K562 (cell line): ENCODE results near the gene QPCT. TPM values are rescaled to one million over a fixed set of nuclear protein-coding genes. Genes with fewer than 3 reads are reported as not detected.

ENCODE experiments used
- ATAC-seq: fragments of 200-7000 bp; cut with Tn5 transposase; 3 replicates; pipeline ENCODE4 v1.9.1; 2020; ENCODE audit warnings: moderate library complexity
- BruUV-seq: library from RNA; stranded (reverse); fragments of 400-500 nt; replicated peaks from 2 replicates; lab custom pipeline; 2021; lab: Mats Ljungman, UMichigan
- CTCF ChIA-PET: fragments of 300-600 bp; formaldehyde crosslinking; extraction: SDS; loops from one replicate; lab custom pipeline; 2021; ENCODE audit warnings: low intra/inter-chr PET ratio; lab: Yijun Ruan, JAX
- POLR2A ChIA-PET: fragments of 300-600, 350-650 bp; sonication (Branson Sonifier 250); formaldehyde crosslinking; extraction: SDS; loops from one replicate; lab custom pipeline; 2021; ENCODE audit warnings: antibody characterized with exemption, inconsistent platforms; lab: Yijun Ruan, JAX
- DNase-seq, 4 experiments: peaks; one replicate each; pipeline versions ENCODE4 v3.0.0 to v3.0.0-alpha.2; 2011 to 2018; ENCODE audit warnings: low spot score in 3 of 4, mixed read lengths in 3 of 4; ENCODE audit errors: extremely low read depth in 1 of 4
- FAIRE-seq: peaks from 2 replicates; lab custom pipeline; 2011; peaks lifted over from hg19 to GRCh38; lab: Jason Lieb, UNC
- H2AFZ ChIP-seq: 2 replicates; pipeline ENCODE4 v1.6.0; 2011; ENCODE audit warnings: low read depth, low read length, control low read depth, inconsistent platforms
- H3K27ac ChIP-seq: fragments of 200-600 bp; 3 replicates; pipeline ENCODE4 v1.8.0; 2011; ENCODE audit warnings: low read depth, mild to moderate bottlenecking, control low read depth, inconsistent platforms, low read length, moderate library complexity, mixed read lengths; ENCODE audit errors: extremely low read depth
- H3K27me3 ChIP-seq, 2 experiments: fragments of 300-600 bp in 1 of 2; 2 replicates in 1 of 2; 3 replicates in 1 of 2; pipeline versions ENCODE4 v1.6.0 to v1.8.0; 2011; ENCODE audit warnings: inconsistent platforms in 2 of 2, low read length in 2 of 2, mild to moderate bottlenecking in 1 of 2, mixed read lengths in 1 of 2, moderate library complexity in 1 of 2; ENCODE audit not compliant: control insufficient read depth in 2 of 2, insufficient read depth in 2 of 2
- H3K36me3 ChIP-seq: fragments of 300-600 bp; 3 replicates; pipeline ENCODE4 v1.8.0; 2011; ENCODE audit warnings: mild to moderate bottlenecking, low read length, inconsistent platforms; ENCODE audit not compliant: control insufficient read depth, insufficient read depth
- H3K4me1 ChIP-seq, 2 experiments: fragments of 200-600 bp in 1 of 2; replicated peaks in 1 of 2; 2 replicates in 1 of 2; 3 replicates in 1 of 2; pipeline versions ENCODE4 v1.5.1 to v1.8.0; 2011; ENCODE audit warnings: inconsistent platforms in 2 of 2, low read length in 2 of 2, mild to moderate bottlenecking in 1 of 2, mixed read lengths in 1 of 2, moderate library complexity in 1 of 2; ENCODE audit not compliant: control insufficient read depth in 2 of 2, insufficient read depth in 2 of 2
- H3K4me2 ChIP-seq: 2 replicates; pipeline ENCODE4 v1.6.1; 2011; ENCODE audit warnings: low read length, control low read depth, inconsistent platforms, mixed read lengths; ENCODE audit not compliant: insufficient read depth
- H3K4me3 ChIP-seq: fragments of 200-600 bp; sonication (generic), shearing (Covaris generic); 2 replicates; pipeline ENCODE4 v1.5.1; 2016; ENCODE audit warnings: control low read depth, inconsistent platforms
- H3K79me2 ChIP-seq: fragments of 200-600 bp; 3 replicates; pipeline ENCODE4 v1.8.0; 2011; ENCODE audit warnings: low read length, inconsistent platforms; ENCODE audit not compliant: control insufficient read depth, insufficient read depth
- H3K9ac ChIP-seq, 2 experiments: 2 replicates each; pipeline versions ENCODE4 v1.6.0 to v1.6.1; 2011; ENCODE audit warnings: low read depth in 2 of 2, low read length in 2 of 2, control low read depth in 1 of 2, inconsistent platforms in 1 of 2, mild to moderate bottlenecking in 1 of 2, mixed read lengths in 1 of 2; ENCODE audit not compliant: insufficient read depth in 1 of 2
- H3K9me1 ChIP-seq: one replicate; pipeline ENCODE4 v1.6.0; 2011; ENCODE audit warnings: inconsistent platforms, mild to moderate bottlenecking, low read length, moderate library complexity; ENCODE audit not compliant: control insufficient read depth, insufficient read depth
- H3K9me3 ChIP-seq: replicated peaks from 2 replicates; pipeline ENCODE4 v1.5.1; 2011; ENCODE audit warnings: low read depth, low read length, inconsistent platforms; ENCODE audit not compliant: control insufficient read depth, insufficient read depth
- H4K20me1 ChIP-seq: replicated peaks from 2 replicates; pipeline ENCODE4 v1.6.1; 2011; ENCODE audit warnings: low read length, inconsistent platforms, mixed read lengths; ENCODE audit not compliant: control insufficient read depth, insufficient read depth
- ATF1 ChIP-seq, 2 experiments: fragments of 450-650 bp in 1 of 2; IDR thresholded peaks; 2 replicates each; pipeline ENCODE4 v1.6.1; 2016; ENCODE audit warnings: missing compliant biosample characterization in 1 of 2, missing genetic modification characterization in 1 of 2
- ATF3 ChIP-seq, 2 experiments: fragments of 450-650 bp in 1 of 2; sonication (generic) in 1 of 2; formaldehyde crosslinking in 1 of 2; IDR thresholded peaks in 1 of 2; conservative IDR thresholded peaks in 1 of 2; 2 replicates each; pipeline versions ENCODE4 v1.6.1 to v1.8.1; 2016 to 2023; ENCODE audit warnings: mild to moderate bottlenecking in 2 of 2, moderate library complexity in 2 of 2, inconsistent platforms in 1 of 2, missing genetic modification reagents in 1 of 2
- ELF2 ChIP-seq: fragments of 250-450 bp; sonication (Bioruptor Pico); IDR thresholded peaks from 2 replicates; pipeline ENCODE4 v1.5.0; 2021; ENCODE audit warnings: mild to moderate bottlenecking
- SMARCA4 ChIP-seq: fragments of 450-650 bp; IDR thresholded peaks from 2 replicates; pipeline ENCODE4 v1.6.1; 2016
- WGBS: fragments of 100-300 bp; shearing (Covaris generic); methylation state at CpG from one replicate; pipeline ENCODE4 v1.1.6; 2016; ENCODE audit warnings: low coverage, mixed read lengths; ENCODE audit not compliant: insufficient coverage; ENCODE audit errors: missing lambda C conversion rate; 5-methylcytosine and 5-hydroxymethylcytosine counted together
- in situ Hi-C: fragments of 300-500 bp; cut with MboI; formaldehyde crosslinking; loops from 4 replicates; pipeline ENCODE4 v1.15.0; 2018; ENCODE audit warnings: inconsistent platforms, mixed read lengths
- intact Hi-C: fragments of 100-400 bp; cut with micrococcal nuclease; formaldehyde crosslinking; loops from 2 replicates; pipeline ENCODE4 v1.14.2; 2022
- polyA plus RNA-seq, 8 experiments: library from polyadenylated mRNA; depleted of rRNA in 4 of 8; stranded (reverse) in 5 of 8; unstranded in 3 of 8; fragments of >200 nt; fragmentation: Nextera tagmentation in 2 of 8; fragmentation: Illumina TruSeq in 1 of 8; extraction: Ambion mirVana in 2 of 8; extraction: Trizol in 1 of 8; gene quantifications; 2 replicates each; pipeline versions ENCODE4 v1.2.1 to v1.2.3, GENCODE V29; 2011 to 2014; ENCODE audit warnings: inconsistent platforms in 1 of 8, missing spikeins in 1 of 8
- total RNA-seq, 7 experiments: library from RNA; depleted of rRNA in 6 of 7; stranded (reverse); fragments of >200 nt in 6 of 7; fragmentation: Illumina TruSeq in 2 of 7; extraction: Trizol in 2 of 7; gene quantifications; 2 replicates each; pipeline versions ENCODE4 v1.2.1 to v1.2.3, GENCODE V29; 2011 to 2021; ENCODE audit warnings: low replicate concordance in 1 of 7

QPCT gene
- total and polyA plus RNA-seq, 9 of the 15 experiments (the other 6 are each of a cell fraction or from before 2014, with no cell fraction given): 0.07 TPM; not detected in 8

DNA sequence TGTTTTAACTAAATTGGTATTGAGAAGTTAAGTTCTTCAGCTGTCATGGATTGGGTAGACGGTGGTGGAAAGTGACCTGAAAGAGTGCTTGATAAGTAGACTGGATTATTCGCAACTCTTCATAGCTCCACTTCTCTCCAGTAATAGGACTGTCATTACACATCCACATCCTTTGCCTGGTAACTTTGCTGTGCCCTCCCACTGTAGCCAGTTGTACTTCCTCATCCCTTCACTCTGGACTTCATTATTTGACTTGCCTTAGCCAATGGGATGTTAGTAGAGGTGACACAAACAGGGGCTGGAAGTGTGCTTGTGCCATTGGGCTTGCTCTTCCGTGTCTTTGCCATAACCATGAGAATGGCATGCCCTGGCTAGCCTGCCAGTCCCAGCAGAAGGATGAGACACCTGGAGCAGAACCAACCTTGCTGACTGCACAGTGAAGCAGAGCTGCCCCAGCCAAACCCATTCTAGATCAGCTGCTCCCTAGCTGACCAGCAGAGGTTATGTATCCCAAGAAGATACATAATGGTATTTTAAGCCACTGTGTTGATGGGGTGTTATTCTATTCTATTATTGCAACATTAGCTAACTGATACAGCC lies 16.9 kb downstream of the QPCT start:
- intact Hi-C loops: no loop called here
- no peaks in the 10 kb centered on the region for H3K36me3 ChIP-seq
- no peaks in the 10 kb centered on the region for H3K4me1 ChIP-seq
- FAIRE-seq (no peak), ATAC-seq (no peak), DNase-seq (no peak)
- CTCF ChIA-PET: no interaction called here
- no peak for TF ChIP-seq SMARCA4
- no peak for TF ChIP-seq ATF1 (CRISPR knock-in tag; IDR thresholded peaks at IDR 0.05)
- TF ChIP-seq ATF1 (tag; IDR thresholded peaks at IDR 0.05): no peak
- no peak for TF ChIP-seq ATF3 (IDR thresholded peaks at IDR 0.05)
- no peak for TF ChIP-seq ATF3 (CRISPR knock-in tag; conservative IDR thresholded peaks at IDR 0.05)
- TF ChIP-seq ELF2: no peak
- in situ Hi-C loops: no loop called here
- peaks cover 7 to 12% of the 10 kb centered on the region in 2 experiments for H3K27me3 ChIP-seq
- H3K27ac ChIP-seq: no peak overlapping the region
- no peak overlapping the region for H3K4me2 ChIP-seq
- H3K9me3 ChIP-seq: no peaks in the 10 kb centered on the region
- no peak overlapping the region for H3K4me3 ChIP-seq
- no peaks in the 10 kb centered on the region for H3K79me2 ChIP-seq
- BruUV-seq: no TSS peak
- H4K20me1 ChIP-seq: no peaks in the 10 kb centered on the region
- H3K9me1 ChIP-seq: no peaks in the 10 kb centered on the region
- no peak overlapping the region for H2AFZ ChIP-seq
- no peak overlapping the region for H3K9ac ChIP-seq
- POLR2A ChIA-PET: interaction anchor here (1.4 kb wide), 1 partner anchor 12 kb away, joined by 4 read pairs; no protein-coding TSS in a partner anchor
- WGBS: 3% methylated on average over 3 of the region's 3 CpGs
